Daoy (cell line): ENCODE measurements around the gene TBL1X. TPM values are rescaled to one million over a fixed set of nuclear protein-coding genes. Genes with fewer than 3 reads are reported as not detected.
"Not testable (repeated sequence)": the region's sequence is repeated elsewhere in the genome, so short reads cannot be mapped to it uniquely, and the experiment has no call there.

Experiments
- DNase-seq: peaks from one replicate; pipeline ENCODE4 v3.0.0-alpha.2; 2015; ENCODE audit warnings: low read depth
- total RNA-seq: library from RNA; depleted of rRNA; stranded (reverse); fragments of >200 nt; shearing (Covaris generic); gene quantifications from 2 replicates; pipeline ENCODE4 v1.2.3, GENCODE V29; 2014

TBL1X gene
- total RNA-seq, 1 experiment from 2014 or later, result 7.9 TPM

DNA sequence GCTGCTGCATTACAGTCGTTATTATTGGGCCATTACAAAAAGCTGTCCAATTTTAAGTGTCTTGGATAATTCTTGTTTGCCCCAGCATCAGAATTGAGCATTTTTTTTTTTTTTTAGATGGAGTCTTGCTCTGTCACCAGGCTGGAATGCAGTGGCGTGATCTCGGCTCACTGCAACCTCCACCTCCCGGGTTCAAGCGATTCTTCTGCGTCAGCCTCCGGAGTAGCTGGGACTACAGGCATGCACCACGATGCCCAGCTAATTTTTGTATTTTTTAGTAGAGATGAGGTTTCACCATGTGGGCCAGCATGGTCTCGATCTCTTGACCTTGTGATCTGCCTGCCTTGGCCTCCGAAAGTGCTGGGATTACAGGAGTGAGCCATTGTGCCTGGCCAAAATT, 71.3 kb downstream of the TBL1X start:
- DNase-seq, result not testable (repeated sequence)

GRCh38 chrX:9537781-9538180, 72.9 kb downstream of the TBL1X start:
- no peak for DNase-seq

DNA sequence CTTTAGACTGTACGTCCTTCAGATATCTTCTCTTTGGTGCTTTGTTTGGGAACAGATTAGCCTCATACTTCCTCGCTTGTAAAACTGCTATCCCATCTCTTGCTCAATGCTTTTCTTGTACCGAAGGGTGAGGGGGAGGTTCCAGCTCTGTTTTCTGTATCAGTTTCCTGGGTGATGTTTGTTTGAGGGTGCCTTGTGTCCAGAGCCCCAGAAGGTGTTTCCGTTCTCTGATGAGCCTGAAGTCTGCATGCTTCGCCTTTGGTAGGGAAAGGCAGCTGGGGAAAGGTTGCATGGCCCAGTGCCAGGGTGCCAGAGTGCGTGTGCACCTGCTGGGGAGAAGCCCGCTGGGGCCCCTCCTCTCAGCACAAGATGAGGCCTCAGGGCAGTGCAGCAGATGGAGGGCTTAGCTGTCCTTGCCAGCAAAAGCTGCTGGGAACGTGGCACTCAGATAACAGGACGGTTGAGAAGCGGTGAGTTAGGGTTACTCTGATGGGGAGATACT, 73.7 kb downstream of the TBL1X start:
- DNase-seq, result no peak

- DNase-seq, result no peak
Measured at GRCh38 chrX:9539605-9540387, 74.9 kb downstream of the TBL1X start.

DNA sequence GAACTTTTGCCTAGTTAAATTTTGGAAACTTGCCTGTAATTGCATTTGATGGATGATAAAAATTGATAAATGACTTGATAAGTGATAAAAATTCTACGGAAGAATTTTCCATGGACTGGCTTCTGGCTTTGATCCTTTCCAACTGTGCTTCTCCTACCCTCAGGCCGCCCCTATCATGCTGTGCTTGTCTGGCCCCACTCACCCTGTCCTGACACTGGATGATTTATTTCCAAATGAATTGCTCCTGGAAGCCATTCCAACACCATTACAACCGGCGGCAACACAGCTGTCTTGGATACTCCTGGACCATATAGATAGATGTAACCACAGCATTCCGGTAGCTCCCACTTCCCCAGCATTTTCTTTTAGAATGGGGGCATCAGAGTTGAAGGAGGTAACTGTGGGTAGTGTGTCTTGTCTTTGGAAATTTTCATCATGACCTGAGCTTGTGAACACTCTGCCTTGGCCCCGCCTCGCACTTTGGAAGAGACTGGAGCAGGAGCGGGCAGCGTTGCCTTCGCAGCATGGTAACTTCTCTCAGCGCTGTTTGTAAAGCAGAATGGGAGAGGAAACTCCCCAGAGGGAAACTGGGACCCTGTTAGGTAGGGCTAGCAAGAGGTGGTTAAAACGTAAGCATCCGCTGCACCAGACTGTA, 77.4 kb downstream of the TBL1X start:
- DNase-seq, result no peak

GRCh38 chrX:9542761-9543111, 77.9 kb downstream of the TBL1X start:
- no peak for DNase-seq

DNA sequence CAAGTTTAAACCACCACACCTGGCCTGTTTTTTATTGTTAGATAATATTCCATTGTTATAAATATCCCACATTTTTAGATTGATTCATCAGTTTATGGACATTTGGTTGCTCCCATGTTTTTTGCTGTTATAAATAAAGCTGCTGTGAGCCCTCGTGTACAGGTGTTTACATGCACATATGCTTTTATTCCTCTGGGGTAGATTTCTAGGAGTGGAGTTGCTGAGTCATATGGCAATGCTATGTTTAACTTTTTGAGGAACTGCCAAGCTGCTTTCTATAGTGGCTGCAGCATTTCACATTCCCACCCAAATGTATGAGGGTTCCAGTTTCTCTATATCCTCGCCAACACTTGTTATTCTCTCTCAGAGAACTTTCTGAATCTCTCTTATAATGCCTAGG, 90.5 kb downstream of the TBL1X start:
- no peak for DNase-seq

DNA sequence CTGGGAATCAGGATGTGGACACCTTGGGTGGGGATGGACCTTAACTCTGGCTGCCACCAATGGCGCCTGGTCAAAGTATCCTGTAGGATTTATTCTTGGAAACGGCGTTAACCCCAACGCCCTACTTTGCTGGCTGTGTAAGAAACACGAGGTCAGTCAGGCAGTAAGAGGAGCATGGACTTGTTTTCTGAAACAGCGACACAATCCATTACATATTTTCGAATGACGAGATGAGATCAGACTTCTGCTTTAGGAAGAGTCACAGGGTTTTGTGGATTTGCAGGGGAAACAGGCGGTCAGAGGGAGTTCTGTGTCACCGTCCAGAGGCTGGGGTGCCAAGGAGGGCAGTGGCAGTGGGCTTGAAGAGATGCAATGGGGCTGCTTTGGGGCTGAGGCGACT, 92.2 kb downstream of the TBL1X start:
- DNase-seq, result no peak

GRCh38 chrX:9557521-9557920, 92.7 kb downstream of the TBL1X start:
- no peak for DNase-seq

DNA sequence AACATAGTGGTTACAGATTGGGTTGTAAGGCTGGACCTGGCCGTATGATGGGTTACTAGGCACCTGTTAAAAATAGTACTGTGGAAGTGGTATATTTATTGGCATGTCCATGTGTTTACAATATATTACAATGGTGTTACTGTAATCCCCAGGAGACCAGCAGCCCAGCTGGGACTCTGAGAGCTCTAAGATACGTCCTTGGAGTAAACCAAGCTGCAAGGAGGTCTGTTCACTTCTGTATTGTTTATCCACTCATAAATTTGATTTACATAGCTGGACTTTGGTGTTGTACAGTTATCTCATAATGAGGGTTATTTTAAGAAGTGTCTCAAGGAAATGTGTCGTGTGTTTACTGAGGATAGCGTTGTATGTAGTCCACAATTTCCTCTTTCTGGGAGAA, 93.8 kb downstream of the TBL1X start:
- no peak for DNase-seq

DNA sequence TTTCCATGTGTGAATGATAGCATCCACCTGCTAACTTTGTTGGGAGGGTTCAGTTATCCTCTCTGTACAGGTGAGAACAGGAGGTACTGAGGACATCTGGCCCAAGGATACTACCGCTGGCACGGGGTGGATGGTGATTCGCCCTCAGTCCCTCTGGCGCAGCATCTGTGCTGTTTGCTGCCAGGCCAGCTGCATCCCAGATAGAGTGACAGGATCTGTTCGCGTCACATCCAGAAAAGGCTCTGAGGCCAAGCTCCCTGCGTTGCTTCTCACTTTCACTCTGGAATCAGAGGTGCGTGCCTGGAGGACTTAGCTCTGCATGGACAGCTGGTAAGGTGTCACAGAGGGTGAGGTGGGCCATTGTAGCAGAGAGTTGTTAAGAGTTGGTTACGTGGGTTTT, 95.4 kb downstream of the TBL1X start:
- no peak for DNase-seq

DNA sequence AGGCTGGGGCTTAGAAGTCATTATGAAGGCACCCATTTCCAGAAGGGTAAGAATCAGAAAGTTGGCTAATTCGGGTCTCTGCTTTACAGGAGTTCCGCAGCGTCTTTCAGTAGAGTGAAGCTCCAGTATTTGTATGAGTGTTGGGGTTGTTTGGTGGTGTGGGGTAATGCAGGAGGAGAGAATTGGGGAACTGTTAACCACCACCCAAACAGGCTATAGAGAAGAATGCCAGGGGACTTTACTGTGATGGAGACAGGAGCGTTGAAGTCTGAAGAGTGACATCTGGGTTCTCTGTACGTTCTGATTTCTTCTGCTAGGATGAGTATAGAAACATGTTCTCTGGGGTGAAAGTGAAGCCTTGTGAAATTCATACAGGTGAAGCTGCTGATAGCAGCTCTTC, 96.3 kb downstream of the TBL1X start:
- no peak for DNase-seq

- DNase-seq, result peak; percentile 84
Measured at GRCh38 chrX:9562851-9563250, 98.0 kb downstream of the TBL1X start.

DNA sequence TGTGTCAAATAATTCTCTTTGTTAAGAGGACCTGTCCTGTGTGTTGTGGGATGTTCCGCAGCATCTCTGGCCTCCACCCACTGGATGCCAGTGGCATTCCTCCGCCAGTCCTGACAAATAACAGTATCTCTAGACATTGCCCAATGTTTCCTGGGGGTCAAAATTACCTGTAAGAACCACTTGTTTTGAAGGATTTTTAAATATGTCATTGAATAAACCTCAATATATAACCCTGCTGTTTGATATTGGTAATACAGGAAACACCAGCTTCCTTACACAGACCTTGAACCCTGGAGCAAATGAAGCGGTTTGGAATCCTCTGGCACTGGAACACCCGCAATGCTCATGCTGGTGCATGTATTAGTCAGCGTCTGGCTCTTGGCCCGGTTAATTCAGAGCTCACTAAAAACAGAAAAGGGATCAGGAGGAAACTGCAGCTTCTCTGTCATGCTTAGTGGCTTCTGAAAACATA, 101.3 kb downstream of the TBL1X start:
- DNase-seq, result peak; percentile 80

DNA sequence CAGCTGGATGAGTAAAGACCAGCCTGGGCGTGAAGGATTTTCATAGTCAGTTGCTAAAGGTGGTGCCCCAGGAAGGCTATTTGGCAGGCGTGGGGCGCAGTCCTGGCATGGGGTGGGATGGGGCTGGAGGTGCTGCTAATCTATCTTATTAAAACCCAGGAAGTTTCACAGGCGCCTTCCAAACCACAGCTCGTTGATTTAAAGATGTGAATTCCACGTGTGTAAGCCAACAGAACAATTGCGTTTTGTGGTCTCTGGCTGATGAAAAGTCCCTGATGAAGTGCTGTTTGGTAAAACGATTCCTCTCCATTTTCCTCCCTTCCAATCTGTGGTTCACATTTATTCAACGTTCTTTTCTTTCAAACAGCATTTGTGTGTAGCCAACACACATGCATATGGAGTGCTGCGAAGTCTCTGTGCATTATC, 105.0 kb downstream of the TBL1X start:
- DNase-seq, result peak; percentile 63

GRCh38 chrX:9573282-9574106, 108.6 kb downstream of the TBL1X start:
- DNase-seq, result no peak

DNA sequence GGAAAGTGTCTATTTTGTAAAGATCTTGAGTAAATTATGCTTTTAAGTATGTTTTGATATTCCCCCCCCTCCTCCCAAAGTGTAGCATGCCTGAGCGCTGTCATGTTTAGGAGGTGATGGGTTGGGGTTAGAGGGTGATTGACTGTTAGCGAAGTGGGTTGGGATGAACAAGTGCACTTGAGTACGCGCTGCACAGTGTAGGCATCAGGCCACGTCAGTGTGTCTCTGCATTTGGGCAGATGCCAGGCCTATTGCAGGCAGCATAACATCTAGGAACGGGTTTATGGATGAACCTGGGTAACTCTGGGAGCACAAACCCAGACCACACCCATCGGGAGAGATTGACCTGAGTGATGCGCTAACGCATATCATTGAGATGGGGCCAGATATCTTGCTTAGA, 111.2 kb downstream of the TBL1X start:
- no peak for DNase-seq

DNA sequence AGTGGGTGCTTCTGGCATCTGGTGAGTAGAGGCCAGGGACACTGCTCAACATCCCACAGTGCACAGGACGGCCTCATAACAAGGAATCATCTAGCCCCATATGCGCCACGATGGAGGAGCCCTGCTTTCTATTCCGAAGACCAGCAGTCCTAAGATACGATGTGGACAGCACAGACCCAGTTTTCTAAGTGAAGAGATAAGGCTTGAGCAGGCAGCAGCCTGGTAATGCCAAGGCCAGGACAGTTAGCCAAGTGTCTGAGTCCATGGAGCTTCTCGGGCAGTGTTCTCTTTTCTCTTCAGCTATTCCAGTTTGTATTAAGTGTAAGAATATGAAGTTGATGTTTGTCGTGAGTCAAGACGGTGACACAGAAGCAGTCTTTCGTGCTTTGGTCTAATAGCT, 112.7 kb downstream of the TBL1X start:
- DNase-seq, result no peak

DNA sequence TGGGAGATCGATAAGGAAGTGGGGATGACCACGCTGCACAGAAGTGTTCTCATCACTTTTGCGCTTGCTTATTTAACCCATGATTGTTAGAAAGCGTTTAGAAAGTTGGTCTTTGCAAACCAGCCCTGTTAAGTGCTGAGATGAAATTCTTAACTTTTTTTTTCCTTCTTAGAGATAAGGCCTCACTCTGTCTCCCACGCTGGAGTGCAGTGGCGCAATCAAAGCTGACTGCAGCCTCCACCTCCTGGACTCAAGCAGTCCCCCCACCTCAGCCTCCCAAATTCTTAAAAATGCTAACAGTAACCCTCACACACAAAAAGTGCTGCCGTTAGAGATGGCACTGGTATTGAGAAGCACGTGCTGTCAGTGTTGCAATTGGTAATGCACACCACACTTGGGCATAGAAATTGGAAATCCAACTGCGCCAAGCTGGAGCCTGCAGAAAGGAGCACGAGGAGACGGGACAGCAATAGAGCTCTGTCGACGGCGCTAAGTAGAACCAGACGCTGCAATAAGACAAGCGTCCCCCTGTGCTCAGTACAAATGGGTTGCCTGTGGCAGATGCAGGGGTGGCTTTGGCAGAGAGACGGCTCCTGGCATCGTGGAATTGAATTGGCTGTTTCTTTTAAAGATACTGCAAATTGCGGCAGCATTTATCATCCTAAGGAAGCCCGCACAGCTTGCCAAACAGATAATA, 113.4 kb downstream of the TBL1X start:
- DNase-seq, result no peak

DNA sequence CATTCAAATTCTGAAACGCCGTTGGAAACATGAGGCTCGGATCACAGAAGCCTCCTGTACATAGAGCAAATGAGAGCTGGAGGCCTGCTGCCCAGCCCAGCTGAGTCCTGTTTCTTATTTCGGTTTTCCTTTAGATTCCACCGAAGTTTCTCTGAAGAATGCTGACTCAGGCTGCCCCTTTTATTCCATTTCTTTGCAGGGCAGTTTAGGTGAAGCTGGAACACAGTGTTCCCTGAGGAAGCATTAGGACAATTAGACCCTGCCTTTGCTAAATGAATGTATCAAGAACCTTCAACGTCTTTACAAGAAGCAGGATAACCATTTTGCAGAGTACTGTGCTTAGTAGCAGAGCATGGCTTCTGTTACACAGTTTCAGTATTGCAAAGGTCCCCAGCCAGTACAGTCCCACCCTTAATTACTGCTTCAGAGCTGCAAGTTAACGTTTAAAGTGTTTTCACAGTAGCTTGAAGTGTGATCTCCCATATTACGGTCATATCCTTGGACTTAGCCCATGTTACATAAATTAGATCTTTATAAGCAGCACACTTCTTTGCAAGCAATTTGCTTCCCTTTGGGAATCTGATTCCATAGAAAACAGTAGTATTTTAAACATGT, 117.0 kb downstream of the TBL1X start:
- no peak for DNase-seq

- no peak for DNase-seq
Measured at GRCh38 chrX:9582956-9583355, 118.1 kb downstream of the TBL1X start.
